HEK293 (cell line): ENCODE results near the gene GTPBP6.

ENCODE experiments used
- CTCF ChIA-PET: fragments of 350-600 bp; formaldehyde crosslinking; extraction: SDS; loops from one replicate; lab custom pipeline; 2021; ENCODE audit warnings: antibody characterized with exemption; lab: Yijun Ruan, JAX
- POLR2A ChIA-PET: fragments of 300-600 bp; formaldehyde crosslinking; extraction: SDS; loops from one replicate; lab custom pipeline; 2020; ENCODE audit warnings: antibody characterized with exemption, inconsistent platforms; lab: Yijun Ruan, JAX
- H3K27ac ChIP-seq: fragments of 200-500 bp; sonication (Bioruptor generic); 2 replicates; pipeline ENCODE4 v1.5.1; 2014; ENCODE audit warnings: low read depth, low read length, control low read depth, inconsistent platforms; ENCODE audit errors: extremely low read depth
- H3K36me3 ChIP-seq, 2 experiments: fragments of 200-500 bp in 1 of 2; sonication (Bioruptor generic) in 1 of 2; 1 replicate in 1 of 2; 2 replicates in 1 of 2; pipeline ENCODE4 v1.5.1; 2014 to 2017; ENCODE audit warnings: inconsistent platforms in 2 of 2, low read length in 2 of 2; ENCODE audit not compliant: control insufficient read depth in 2 of 2, insufficient read depth in 1 of 2
- H3K4me1 ChIP-seq: fragments of 200-500 bp; sonication (Bioruptor generic); 2 replicates; pipeline ENCODE4 v1.5.1; 2014; ENCODE audit warnings: mild to moderate bottlenecking, low read length, inconsistent platforms; ENCODE audit not compliant: control insufficient read depth, insufficient read depth
- H3K4me3 ChIP-seq: 2 replicates; pipeline ENCODE4 v1.5.1; 2011; ENCODE audit warnings: low read depth, mild to moderate bottlenecking, control low read depth, low read length, moderate library complexity
- H3K9me3 ChIP-seq: fragments of 200-500 bp; sonication (Bioruptor generic); 2 replicates; pipeline ENCODE4 v1.5.1; 2014; ENCODE audit warnings: low read depth, low read length, inconsistent platforms; ENCODE audit not compliant: control insufficient read depth, insufficient read depth
- HOXC10 ChIP-seq: sonication (generic); formaldehyde crosslinking; IDR thresholded peaks from 2 replicates; pipeline ENCODE4 v1.8.1; 2023; ENCODE audit warnings: mild to moderate bottlenecking, missing genetic modification reagents
- KLF10 ChIP-seq: fragments of 450-650 bp; IDR thresholded peaks from 2 replicates; pipeline ENCODE4 v1.5.1; 2018; ENCODE audit warnings: missing biosample characterization, mild to moderate bottlenecking, missing genetic modification characterization
- KLF17 ChIP-seq: fragments of 450-650 bp; formaldehyde crosslinking; IDR thresholded peaks from 2 replicates; pipeline ENCODE4 v1.5.1; 2016; ENCODE audit warnings: missing biosample characterization, missing genetic modification characterization
- KLF7 ChIP-seq: fragments of 450-650 bp; formaldehyde crosslinking; IDR thresholded peaks from 2 replicates; pipeline ENCODE4 v1.5.1; 2016; ENCODE audit warnings: missing biosample characterization, missing genetic modification characterization, borderline replicate concordance
- MYNN ChIP-seq: fragments of 450-650 bp; formaldehyde crosslinking; IDR thresholded peaks from 2 replicates; pipeline ENCODE4 v1.5.1; 2016; ENCODE audit warnings: missing biosample characterization, missing genetic modification characterization, borderline replicate concordance
- OVOL3 ChIP-seq: fragments of 450-650 bp; formaldehyde crosslinking; IDR thresholded peaks from 2 replicates; pipeline ENCODE4 v1.5.1; 2016; ENCODE audit warnings: missing biosample characterization, missing genetic modification characterization
- PRDM4 ChIP-seq: fragments of 450-650 bp; formaldehyde crosslinking; IDR thresholded peaks from 2 replicates; pipeline ENCODE4 v1.5.1; 2017; ENCODE audit warnings: missing biosample characterization, missing genetic modification characterization
- TRIM28 ChIP-seq: IDR thresholded peaks from 2 replicates; pipeline ENCODE4 v1.6.1; 2011; ENCODE audit warnings: low read length, control low read depth, borderline replicate concordance
- ZNF148 ChIP-seq: fragments of 450-650 bp; formaldehyde crosslinking; IDR thresholded peaks from 2 replicates; pipeline ENCODE4 v1.5.0; 2017; ENCODE audit warnings: missing biosample characterization, missing genetic modification characterization, borderline replicate concordance
- ZNF214 ChIP-seq: fragments of 450-650 bp; formaldehyde crosslinking; IDR thresholded peaks from 2 replicates; pipeline ENCODE4 v1.5.1; 2017; ENCODE audit warnings: missing biosample characterization, mild to moderate bottlenecking, missing genetic modification characterization, borderline replicate concordance
- ZNF280D ChIP-seq: fragments of 450-650 bp; formaldehyde crosslinking; IDR thresholded peaks from 2 replicates; pipeline ENCODE4 v1.5.1; 2016; ENCODE audit warnings: missing biosample characterization, missing genetic modification characterization
- ZNF354C ChIP-seq: fragments of 450-650 bp; formaldehyde crosslinking; IDR thresholded peaks from 2 replicates; pipeline ENCODE4 v1.5.1; 2016; ENCODE audit warnings: missing biosample characterization, missing genetic modification characterization, low read depth, borderline replicate concordance
- ZNF580 ChIP-seq: fragments of 450-650 bp; formaldehyde crosslinking; IDR thresholded peaks from 2 replicates; pipeline ENCODE4 v1.5.1; 2016; ENCODE audit warnings: missing biosample characterization, missing genetic modification characterization
- ZNF624 ChIP-seq: fragments of 450-650 bp; formaldehyde crosslinking; IDR thresholded peaks from 2 replicates; pipeline ENCODE4 v1.5.1; 2017; ENCODE audit warnings: missing biosample characterization, missing genetic modification characterization
- ZNF747 ChIP-seq: fragments of 450-650 bp; formaldehyde crosslinking; IDR thresholded peaks from 2 replicates; pipeline ENCODE4 v1.5.1; 2016; ENCODE audit warnings: missing biosample characterization, missing genetic modification characterization
- ZNF843 ChIP-seq: fragments of 450-650 bp; formaldehyde crosslinking; IDR thresholded peaks from 2 replicates; pipeline ENCODE4 v1.5.1; 2016; ENCODE audit warnings: missing biosample characterization, missing genetic modification characterization
- ZSCAN16 ChIP-seq: fragments of 450-650 bp; formaldehyde crosslinking; IDR thresholded peaks from 2 replicates; pipeline ENCODE4 v1.5.1; 2016; ENCODE audit warnings: missing biosample characterization, missing genetic modification characterization
- ZXDB ChIP-seq: fragments of 450-650 bp; formaldehyde crosslinking; IDR thresholded peaks from 2 replicates; pipeline ENCODE4 v1.5.1; 2016; ENCODE audit warnings: missing biosample characterization, missing genetic modification characterization

The GTPBP6 gene

GRCh38 chrX:340641-341423 lies 22.2 kb upstream of the GTPBP6 start:
- peaks cover 0 to 39% of the 10 kb centered on the region in 2 experiments; a peak in 1 of 3 replicates for H3K36me3 ChIP-seq

More at GRCh38 chrX:340641-341423, 22.2 kb upstream of the GTPBP6 start:
- CTCF ChIA-PET, result no interaction called here
- Histone ChIP-seq H3K4me3 (no peak overlapping the region), H3K4me1 (no peaks in the 10 kb centered on the region), H3K27ac (no peak overlapping the region), H3K9me3 (no peaks in the 10 kb centered on the region)
- TF ChIP-seq KLF17, result no peak
- no peak for TF ChIP-seq ZNF843 (tag by site-specific recombination)
- TF ChIP-seq PRDM4 (tag by site-specific recombination), result no peak
- TF ChIP-seq ZNF747, result no peak
- no peak for TF ChIP-seq ZNF148
- TF ChIP-seq TRIM28, result no peak
- no peak for TF ChIP-seq KLF10 (tag by site-specific recombination)
- TF ChIP-seq OVOL3 (tag by site-specific recombination), result no peak
- TF ChIP-seq KLF7 (tag by site-specific recombination), result no peak
- no peak for TF ChIP-seq ZNF354C
- no peak for TF ChIP-seq ZNF624 (tag by site-specific recombination)
- TF ChIP-seq MYNN (tag by site-specific recombination), result no peak
- no peak for TF ChIP-seq ZNF580 (tag by site-specific recombination)
- no peak for TF ChIP-seq ZSCAN16
- TF ChIP-seq ZNF280D, result no peak
- TF ChIP-seq HOXC10 (CRISPR knock-in tag), result no peak
- no peak for TF ChIP-seq ZNF214 (tag by site-specific recombination)
- no peak for TF ChIP-seq ZXDB (tag by site-specific recombination)
- POLR2A ChIA-PET, result no interaction called here
